NCI-H774 (cell line): ENCODE results near the gene XCL1.

ENCODE experiments used
- DNase-seq: peaks from one replicate; lab custom pipeline; 2025; lab: John Stamatoyannopoulos, UW

XCL1 gene

GRCh38 chr1:168605443-168605842 lies 29.0 kb downstream of the XCL1 start:
- no peak for DNase-seq

- DNase-seq = no peak
These were observed 29.7 kb downstream of the XCL1 start for GRCh38 chr1:168606096-168606495.

GRCh38 chr1:168607872-168608428 lies 31.5 kb downstream of the XCL1 start:
- no peak for DNase-seq

GRCh38 chr1:168608796-168609715 lies 32.7 kb downstream of the XCL1 start:
- no peak for DNase-seq

GRCh38 chr1:168609741-168610510 lies 33.5 kb downstream of the XCL1 start:
- DNase-seq = no peak

GRCh38 chr1:168613038-168613451 lies 36.6 kb downstream of the XCL1 start:
- DNase-seq = no peak

GRCh38 chr1:168613691-168614231 lies 37.4 kb downstream of the XCL1 start:
- no peak for DNase-seq

- no peak for DNase-seq
These were observed 37.8 kb downstream of the XCL1 start for GRCh38 chr1:168614235-168614634.

- no peak for DNase-seq
These were observed 39.6 kb downstream of the XCL1 start for GRCh38 chr1:168615965-168616364.

- no peak for DNase-seq
These were observed 41.8 kb downstream of the XCL1 start for GRCh38 chr1:168617974-168618750.

GRCh38 chr1:168618886-168619285 lies 42.5 kb downstream of the XCL1 start:
- no peak for DNase-seq

- no peak for DNase-seq
These were observed 45.0 kb downstream of the XCL1 start for GRCh38 chr1:168621356-168621755.

GRCh38 chr1:168623003-168623828 lies 46.8 kb downstream of the XCL1 start:
- no peak for DNase-seq

- no peak for DNase-seq
These were observed 47.4 kb downstream of the XCL1 start for GRCh38 chr1:168623831-168624230.

- no peak for DNase-seq
These were observed 49.9 kb downstream of the XCL1 start for GRCh38 chr1:168626326-168626725.

GRCh38 chr1:168627370-168627769 lies 51.0 kb downstream of the XCL1 start:
- DNase-seq = no peak

GRCh38 chr1:168628807-168629206 lies 52.4 kb downstream of the XCL1 start:
- DNase-seq = no peak

GRCh38 chr1:168629466-168629865 lies 53.1 kb downstream of the XCL1 start:
- no peak for DNase-seq
